Measurements from ENCODE around the gene ENO1.

Gene ENO1

GRCh38 chr1:8867878-8868567 is 10.5 kb downstream of the ENO1 start:
- no peak overlapping the region for H3K4me3 ChIP-seq (ENCODE audit: low read depth, low read length)
- H3K4me1 ChIP-seq, result no peaks in the 10 kb centered on the region
- no peak for DNase-seq
- TF ChIP-seq CTCF (IDR thresholded peaks at IDR 0.05; ENCODE audit: low read depth, low read length), result no peak
- peaks cover 97% of the 10 kb centered on the region for H3K36me3 ChIP-seq
- no peaks in the 10 kb centered on the region for H3K27me3 ChIP-seq
- H3K9me3 ChIP-seq, result no peaks in the 10 kb centered on the region

- Histone ChIP-seq H3K9me3 (no peaks in the 10 kb centered on the region), H3K4me3 (ENCODE audit: low read depth, low read length) (no peak overlapping the region), H3K4me1 (no peaks in the 10 kb centered on the region), H3K36me3 (peaks cover 97% of the 10 kb centered on the region), H3K27me3 (no peaks in the 10 kb centered on the region)
- TF ChIP-seq CTCF (IDR thresholded peaks at IDR 0.05; ENCODE audit: low read depth, low read length), result no peak
- no peak for DNase-seq
These were observed 11.6 kb downstream of the ENO1 start for GRCh38 chr1:8866792-8867415.

GRCh38 chr1:8866173-8866791 is 12.2 kb downstream of the ENO1 start:
- TF ChIP-seq CTCF (IDR thresholded peaks at IDR 0.05; ENCODE audit: low read depth, low read length), result no peak
- no peaks in the 10 kb centered on the region for H3K9me3 ChIP-seq
- H3K27me3 ChIP-seq, result no peaks in the 10 kb centered on the region
- no peaks in the 10 kb centered on the region for H3K4me1 ChIP-seq
- H3K36me3 ChIP-seq, result peaks cover 97% of the 10 kb centered on the region
- DNase-seq, result no peak
- no peak overlapping the region for H3K4me3 ChIP-seq (ENCODE audit: low read depth, low read length)

GRCh38 chr1:8864713-8865344 is 13.7 kb downstream of the ENO1 start:
- no peak overlapping the region for H3K4me3 ChIP-seq (ENCODE audit: low read depth, low read length)
- H3K9me3 ChIP-seq, result no peaks in the 10 kb centered on the region
- no peaks in the 10 kb centered on the region for H3K4me1 ChIP-seq
- no peaks in the 10 kb centered on the region for H3K27me3 ChIP-seq
- H3K36me3 ChIP-seq, result peaks cover 97% of the 10 kb centered on the region
- TF ChIP-seq CTCF (IDR thresholded peaks at IDR 0.05; ENCODE audit: low read depth, low read length), result no peak
- DNase-seq, result no peak

GRCh38 chr1:8863794-8864233 is 14.7 kb downstream of the ENO1 start:
- peaks cover 97% of the 10 kb centered on the region for H3K36me3 ChIP-seq
- DNase-seq, result no peak
- no peak overlapping the region for H3K4me3 ChIP-seq (ENCODE audit: low read depth, low read length)
- no peaks in the 10 kb centered on the region for H3K4me1 ChIP-seq
- no peaks in the 10 kb centered on the region for H3K27me3 ChIP-seq
- TF ChIP-seq CTCF (IDR thresholded peaks at IDR 0.05; ENCODE audit: low read depth, low read length), result no peak
- no peaks in the 10 kb centered on the region for H3K9me3 ChIP-seq
